Esophagus (tissue), 2 donors: ENCODE measurements around the gene SFMBT2. TPM values are rescaled to one million over a fixed set of nuclear protein-coding genes. Genes with fewer than 3 reads are reported as not detected.
"Not testable (repeated sequence)": the region's sequence is repeated elsewhere in the genome, so short reads cannot be mapped to it uniquely, and the experiment has no call there.

ENCODE experiments used
- H3K27ac ChIP-seq, 2 donors: one replicate each; pipeline ENCODE4 v1.5.1; 2013; ENCODE audit warnings: low read depth in 2 of 2, mild to moderate bottlenecking in 2 of 2, inconsistent platforms in 1 of 2, low read length in 1 of 2, moderate library complexity in 1 of 2
- H3K27me3 ChIP-seq, 2 donors: one replicate each; pipeline ENCODE4 v1.6.1; 2013; ENCODE audit warnings: low read length in 2 of 2, control low read depth in 1 of 2, mild to moderate bottlenecking in 1 of 2; ENCODE audit not compliant: insufficient read depth in 2 of 2, control insufficient read depth in 1 of 2
- H3K36me3 ChIP-seq, 2 donors: one replicate each; pipeline ENCODE4 v1.6.1; 2013; ENCODE audit warnings: low read length in 1 of 2; ENCODE audit not compliant: control insufficient read depth in 2 of 2, insufficient read depth in 2 of 2
- H3K4me1 ChIP-seq, 2 donors: one replicate each; pipeline ENCODE4 v1.6.1; 2013; ENCODE audit warnings: low read length in 1 of 2; ENCODE audit not compliant: control insufficient read depth in 2 of 2, insufficient read depth in 2 of 2
- H3K4me3 ChIP-seq, 2 donors: one replicate each; pipeline ENCODE4 v1.5.1; 2013; ENCODE audit warnings: low read length in 2 of 2, mild to moderate bottlenecking in 2 of 2, low read depth in 1 of 2, moderate library complexity in 1 of 2
- H3K9me3 ChIP-seq, 2 donors: one replicate each; pipeline ENCODE4 v1.6.1; 2013; ENCODE audit warnings: mild to moderate bottlenecking in 2 of 2, low read depth in 1 of 2, low read length in 1 of 2, moderate library complexity in 1 of 2; ENCODE audit not compliant: control insufficient read depth in 2 of 2, insufficient read depth in 1 of 2
- WGBS, 2 donors: extraction: QIAGEN DNeasy Blood & Tissue Kit; methylation state at CpG; one replicate each; pipeline ENCODE4 v1.1.7; 2013; 5-methylcytosine and 5-hydroxymethylcytosine counted together
- polyA plus RNA-seq, 2 donors: library from polyadenylated mRNA; stranded (reverse); fragments of 200-250 nt; gene quantifications; one replicate each; pipeline ENCODE4 v1.2.3, GENCODE V29; 2013
- donor health status: healthy with polysubstance abuse.
- donor health status: Bipolar disorder and iron deficiency.

SFMBT2 gene
- polyA plus RNA-seq, 2 donors: 0.45 to 0.55 TPM

DNA sequence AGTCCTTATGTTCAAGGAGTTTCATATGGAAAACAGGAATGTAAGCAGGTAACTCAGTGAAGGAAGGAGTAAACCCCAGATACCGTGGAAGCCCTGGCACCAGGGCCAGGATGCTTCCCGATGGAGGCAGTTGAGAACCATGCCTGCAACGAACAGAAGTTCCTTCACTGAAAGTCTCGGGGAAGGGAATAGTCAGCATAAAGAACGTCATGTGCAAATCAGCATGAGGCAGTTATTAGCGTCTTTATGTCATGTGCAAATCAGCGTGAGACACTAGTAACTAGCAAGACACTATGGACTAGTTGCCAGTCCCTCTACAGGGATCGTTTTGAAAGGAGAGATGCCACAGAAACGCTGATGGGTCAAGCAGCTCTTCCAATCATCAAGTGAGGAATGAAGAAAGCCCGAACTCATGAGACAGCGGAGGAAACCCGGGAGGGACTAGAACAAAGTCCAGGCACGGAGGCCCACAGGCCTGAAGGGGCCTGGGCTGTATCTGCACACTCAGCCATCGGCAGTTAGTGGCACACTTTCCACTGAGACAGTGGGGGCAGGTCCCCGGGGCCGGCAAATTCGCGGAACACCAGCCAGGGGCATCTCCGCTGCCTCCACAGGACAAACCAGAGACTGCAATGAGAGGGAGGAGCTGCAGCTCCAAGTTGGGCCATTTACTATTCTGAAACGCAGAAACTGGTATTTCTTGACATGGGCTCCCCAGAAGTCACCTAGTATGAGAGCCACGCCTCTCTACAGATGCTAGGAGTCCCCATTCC, 109.6 kb downstream of the SFMBT2 start:
- WGBS, 2 donors: 72 to 76% methylated on average over 21 of the region's 21 CpGs
- Histone ChIP-seq H3K4me3 (no peak overlapping the region), H3K36me3 (no peaks in the 10 kb centered on the region), H3K4me1 (no peaks in the 10 kb centered on the region), H3K9me3 (no peaks in the 10 kb centered on the region), H3K27ac (no peak overlapping the region), H3K27me3 (no peaks in the 10 kb centered on the region)

DNA sequence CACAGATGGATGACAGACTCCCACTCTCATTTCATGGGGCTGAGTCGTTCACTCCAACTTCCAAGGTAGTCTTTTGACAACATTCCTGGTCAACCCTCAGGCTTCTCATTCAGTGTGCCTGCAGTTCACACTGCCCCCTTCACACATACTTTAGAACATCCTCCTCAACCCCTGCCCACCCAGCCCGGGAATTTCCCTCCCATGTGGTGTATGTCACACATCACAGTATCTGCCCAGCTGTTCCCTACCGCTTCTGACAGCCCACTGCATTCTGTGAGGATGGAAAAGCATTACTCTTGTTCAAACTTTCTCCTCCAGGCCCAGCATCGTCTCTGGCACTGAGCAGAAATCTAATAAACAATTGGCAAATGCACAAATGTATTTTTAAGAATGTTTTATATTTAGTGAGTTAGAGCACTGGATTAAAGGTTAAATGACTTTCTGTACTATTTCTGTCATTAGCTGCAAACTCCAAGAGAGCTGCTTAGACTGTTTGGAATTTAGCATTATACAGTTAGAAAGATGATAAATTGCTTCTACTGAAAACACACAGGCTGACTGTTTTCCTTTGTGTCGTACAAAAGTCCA, 110.4 kb downstream of the SFMBT2 start:
- H3K36me3 ChIP-seq: no peaks in the 10 kb centered on the region
- no peaks in the 10 kb centered on the region for H3K27me3 ChIP-seq
- no peaks in the 10 kb centered on the region for H3K4me1 ChIP-seq
- H3K27ac ChIP-seq: no peak overlapping the region
- H3K4me3 ChIP-seq: no peak overlapping the region
- 49 to 54% methylated on average over 5 of the region's 5 CpGs for WGBS, 2 donors
- no peaks in the 10 kb centered on the region for H3K9me3 ChIP-seq

DNA sequence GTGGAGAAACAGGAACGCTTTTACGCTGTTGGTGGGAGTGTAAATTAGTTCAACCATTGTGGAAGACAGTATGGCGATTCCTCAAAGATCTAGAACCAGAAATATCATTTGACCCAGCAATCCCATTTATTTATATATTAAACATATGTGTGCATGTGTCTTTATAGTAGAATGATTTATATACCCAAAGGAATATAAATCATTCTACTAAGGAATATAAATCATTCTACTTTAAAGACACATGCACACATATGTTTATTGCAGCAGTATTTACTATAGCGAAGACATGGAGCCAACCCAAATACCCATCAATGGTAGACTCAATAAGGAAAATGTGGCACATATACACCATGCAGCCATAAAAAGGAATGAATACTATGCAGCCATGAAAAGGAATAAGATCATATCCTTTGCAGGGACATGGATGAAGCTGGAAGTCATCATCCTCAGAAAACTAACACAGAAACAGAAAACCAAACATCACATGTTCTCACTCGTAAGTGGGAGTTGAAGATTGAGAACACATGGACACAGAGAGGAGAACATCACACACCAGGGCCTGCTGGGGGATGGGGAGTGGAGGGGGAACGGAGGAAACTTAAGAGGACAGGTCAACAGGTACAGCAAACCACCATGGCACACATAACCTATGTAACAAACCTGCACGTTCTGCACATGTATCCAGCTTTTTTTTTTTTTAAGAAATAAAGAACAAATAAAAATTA, 111.1 kb downstream of the SFMBT2 start:
- not testable (repeated sequence) for H3K27ac ChIP-seq, H3K9me3 ChIP-seq, H3K27me3 ChIP-seq, H3K36me3 ChIP-seq, H3K4me3 ChIP-seq, H3K4me1 ChIP-seq
- WGBS, 2 donors: 92 to 93% methylated on average over 7 of the region's 7 CpGs

DNA sequence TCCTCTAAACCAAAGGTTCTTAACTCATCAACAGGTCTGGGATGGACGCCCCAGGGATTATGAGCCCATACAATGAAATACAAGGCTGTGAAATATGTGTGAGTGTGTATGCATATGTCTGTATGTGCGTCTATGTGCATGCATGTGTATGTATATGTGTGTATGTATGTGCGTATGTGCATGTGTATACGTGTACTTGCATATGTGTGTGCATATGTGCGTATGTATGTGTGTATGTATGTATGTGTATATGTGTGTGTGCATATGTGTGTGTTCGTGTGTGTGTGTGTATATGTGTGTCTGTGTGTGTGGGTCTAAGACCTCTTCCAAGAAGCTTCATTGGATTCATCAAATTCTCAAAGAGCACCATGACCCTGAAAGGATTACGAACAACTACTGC, 112.3 kb downstream of the SFMBT2 start:
- WGBS, 2 donors: 88 to 92% methylated on average over 7 of the region's 7 CpGs
- Histone ChIP-seq H3K4me3 (no peak overlapping the region), H3K27me3 (no peaks in the 10 kb centered on the region), H3K9me3 (no peaks in the 10 kb centered on the region), H3K27ac (no peak overlapping the region), H3K4me1 (no peaks in the 10 kb centered on the region), H3K36me3 (no peaks in the 10 kb centered on the region)

DNA sequence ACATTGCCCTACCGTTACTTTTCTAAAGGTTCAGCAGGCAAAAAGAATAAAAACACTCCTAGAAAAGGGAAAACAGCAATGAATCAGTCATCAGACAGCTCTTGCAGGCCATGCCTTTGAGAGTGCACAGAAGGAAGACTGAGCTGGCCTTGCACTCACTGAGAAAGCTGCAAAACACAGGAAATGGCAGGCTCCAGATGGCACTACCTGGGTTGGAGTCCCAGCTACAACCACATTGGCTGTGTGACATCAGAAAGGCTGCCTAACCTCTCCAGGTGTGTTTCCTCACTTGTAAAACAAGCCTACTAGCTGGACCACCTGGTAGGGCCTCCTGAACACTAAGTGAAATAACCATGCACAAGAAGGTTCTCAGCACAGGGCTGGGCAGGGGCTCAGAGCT, 113.7 kb downstream of the SFMBT2 start:
- no peak overlapping the region for H3K4me3 ChIP-seq
- H3K27me3 ChIP-seq: no peaks in the 10 kb centered on the region
- WGBS, 2 donors: 87 to 88% methylated on average over 1 of the region's 1 CpG
- H3K27ac ChIP-seq: no peak overlapping the region
- H3K4me1 ChIP-seq: no peaks in the 10 kb centered on the region
- no peaks in the 10 kb centered on the region for H3K9me3 ChIP-seq
- H3K36me3 ChIP-seq: no peaks in the 10 kb centered on the region

DNA sequence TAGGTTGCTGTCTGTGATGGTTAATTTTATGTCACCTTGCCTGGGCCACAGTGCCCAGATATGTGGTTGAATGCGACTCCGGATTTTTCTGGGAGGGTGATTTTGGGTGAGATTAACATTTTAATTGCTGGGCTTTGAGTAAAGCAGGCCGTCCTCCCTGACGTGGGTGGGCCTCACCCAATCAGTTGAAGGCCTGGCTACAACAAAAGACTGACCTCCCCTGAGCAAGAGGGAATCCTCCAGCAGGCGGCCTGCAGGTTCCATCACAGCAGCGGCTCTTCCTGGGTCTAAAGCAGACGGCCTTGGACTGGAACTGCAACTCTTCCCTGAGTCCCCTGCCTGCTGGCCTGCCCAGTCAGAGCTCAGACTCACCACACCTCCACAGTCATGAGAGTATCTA, 114.2 kb downstream of the SFMBT2 start:
- Histone ChIP-seq H3K27me3 (no peaks in the 10 kb centered on the region), H3K27ac (no peak overlapping the region), H3K4me3 (no peak overlapping the region), H3K36me3 (no peaks in the 10 kb centered on the region), H3K9me3 (no peaks in the 10 kb centered on the region), H3K4me1 (no peaks in the 10 kb centered on the region)
- 94% methylated on average over 7 of the region's 7 CpGs for WGBS, 2 donors

GRCh38 chr10:7296076-7296475, 114.8 kb downstream of the SFMBT2 start:
- no peak overlapping the region for H3K27ac ChIP-seq
- H3K36me3 ChIP-seq: no peaks in the 10 kb centered on the region
- no peak overlapping the region for H3K4me3 ChIP-seq
- H3K4me1 ChIP-seq: no peaks in the 10 kb centered on the region
- H3K27me3 ChIP-seq: no peaks in the 10 kb centered on the region
- no peaks in the 10 kb centered on the region for H3K9me3 ChIP-seq

DNA sequence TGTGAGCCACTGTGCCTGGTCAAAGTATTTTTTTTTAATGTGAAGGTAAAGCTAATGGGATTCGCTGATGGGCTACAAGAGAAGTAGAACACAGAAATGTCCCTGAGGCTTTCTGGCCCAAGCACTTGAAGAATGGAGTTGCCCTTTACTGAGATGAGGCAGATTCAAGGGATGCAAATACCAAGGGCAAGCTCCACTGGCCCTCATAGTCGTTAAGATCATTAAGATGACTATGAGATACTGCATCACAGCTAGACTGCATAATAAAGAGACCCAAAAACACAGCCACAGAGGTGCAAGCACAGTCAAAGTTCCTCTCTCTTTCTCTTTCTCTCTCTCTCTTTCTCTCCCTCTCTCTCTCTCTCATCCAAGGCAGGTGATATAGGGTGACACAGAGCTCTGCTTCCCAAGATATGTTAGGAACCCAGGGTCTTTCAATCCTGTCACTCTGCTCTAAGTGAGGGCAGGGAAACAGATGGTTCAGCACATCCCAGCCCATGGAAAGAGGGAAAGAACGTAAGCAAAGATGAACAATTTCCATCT, 117.4 kb downstream of the SFMBT2 start:
- no peaks in the 10 kb centered on the region for H3K27me3 ChIP-seq
- no peak overlapping the region for H3K27ac ChIP-seq
- H3K9me3 ChIP-seq: no peaks in the 10 kb centered on the region
- H3K36me3 ChIP-seq: no peaks in the 10 kb centered on the region
- H3K4me1 ChIP-seq: no peaks in the 10 kb centered on the region
- WGBS, 2 donors: 73 to 86% methylated on average over 3 of the region's 3 CpGs
- H3K4me3 ChIP-seq: no peak overlapping the region

- Histone ChIP-seq H3K27ac (no peak overlapping the region), H3K36me3 (no peaks in the 10 kb centered on the region), H3K4me3 (no peak overlapping the region), H3K27me3 (no peaks in the 10 kb centered on the region), H3K4me1 (no peaks in the 10 kb centered on the region), H3K9me3 (no peaks in the 10 kb centered on the region)
- WGBS, 2 donors: 81 to 85% methylated on average over 8 of the region's 8 CpGs
These were observed 119.2 kb downstream of the SFMBT2 start for GRCh38 chr10:7291487-7292270.
